GM23338 (cell line): Measurements from ENCODE around the gene RPLP2. TPM values are rescaled to one million over a fixed set of nuclear protein-coding genes. Genes with fewer than 3 reads are reported as not detected.

Experiments
- ATAC-seq: fragments of 200-7000 bp; cut with Tn5 transposase; 3 replicates; pipeline ENCODE4 v1.9.1; 2020
- DNase-seq: peaks from one replicate; pipeline ENCODE4 v3.0.0-alpha.2; 2015; ENCODE audit warnings: low spot score
- H2AFZ ChIP-seq: fragments of 200-600 bp; sonication (generic); 2 replicates; pipeline ENCODE4 v1.8.0; 2016; ENCODE audit warnings: antibody characterized with exemption, mild to moderate bottlenecking, moderate library complexity
- H3F3A ChIP-seq: fragments of 200-600 bp; sonication (generic); replicated peaks from 2 replicates; pipeline ENCODE4 v1.8.0; 2017; ENCODE audit warnings: antibody characterized with exemption, mixed run types, low read depth
- H3K27ac ChIP-seq: fragments of 200-600 bp; sonication (generic); 2 replicates; pipeline ENCODE4 v1.6.1; 2016; ENCODE audit warnings: low read depth
- H3K27me3 ChIP-seq: fragments of 200-600 bp; sonication (generic); 2 replicates; pipeline ENCODE4 v1.8.0; 2016; ENCODE audit warnings: mild to moderate bottlenecking, mixed run types, moderate library complexity; ENCODE audit not compliant: insufficient read depth
- H3K36me3 ChIP-seq: fragments of 200-600 bp; sonication (generic); 2 replicates; pipeline ENCODE4 v1.8.0; 2016; ENCODE audit warnings: mild to moderate bottlenecking; ENCODE audit not compliant: insufficient read depth
- H3K4me1 ChIP-seq: fragments of 200-600 bp; sonication (generic); 2 replicates; pipeline ENCODE4 v1.8.0; 2016; ENCODE audit warnings: mild to moderate bottlenecking, moderate library complexity; ENCODE audit not compliant: insufficient read depth
- H3K4me2 ChIP-seq: fragments of 200-600 bp; sonication (generic); 2 replicates; pipeline ENCODE4 v1.7.1; 2017; ENCODE audit warnings: mixed run types
- H3K4me3 ChIP-seq: fragments of 200-600 bp; sonication (generic); 2 replicates; pipeline ENCODE4 v1.6.1; 2016; ENCODE audit warnings: mixed run types
- H3K79me2 ChIP-seq: fragments of 200-600 bp; sonication (generic); replicated peaks from 2 replicates; pipeline ENCODE4 v1.8.0; 2017; ENCODE audit warnings: mild to moderate bottlenecking; ENCODE audit not compliant: insufficient read depth
- H3K9me2 ChIP-seq: fragments of 200-600 bp; sonication (generic); 2 replicates; pipeline ENCODE4 v1.8.0; 2017; ENCODE audit not compliant: insufficient read depth
- H4K20me1 ChIP-seq: fragments of 200-600 bp; sonication (generic); replicated peaks from 2 replicates; pipeline ENCODE4 v1.8.0; 2017; ENCODE audit warnings: mild to moderate bottlenecking; ENCODE audit not compliant: insufficient read depth
- H3K27ac Mint-ChIP-seq: 2 replicates; pipeline ENCODE4 v1.8.0; 2020; ENCODE audit warnings: inconsistent platforms, mild to moderate bottlenecking, moderate library complexity, mixed read lengths
- H3K27me3 Mint-ChIP-seq: 3 replicates; pipeline ENCODE4 v1.8.0; 2022; ENCODE audit warnings: low read depth, mild to moderate bottlenecking, moderate library complexity, mixed read lengths, inconsistent platforms; ENCODE audit not compliant: insufficient read depth, poor library complexity
- H3K36me3 Mint-ChIP-seq: 3 replicates; pipeline ENCODE4 v1.8.0; 2021; ENCODE audit warnings: low read depth, mild to moderate bottlenecking, inconsistent platforms, moderate library complexity, mixed read lengths
- H3K4me1 Mint-ChIP-seq: 3 replicates; pipeline ENCODE4 v1.8.0; 2020; ENCODE audit warnings: mild to moderate bottlenecking, inconsistent platforms, mixed read lengths
- H3K4me3 Mint-ChIP-seq: 3 replicates; pipeline ENCODE4 v1.8.0; 2021; ENCODE audit warnings: moderate library complexity, mild to moderate bottlenecking, inconsistent platforms, mixed read lengths
- H3K9me3 Mint-ChIP-seq: 3 replicates; pipeline ENCODE4 v1.8.0; 2020; ENCODE audit warnings: moderate library complexity, mild to moderate bottlenecking, inconsistent platforms, mixed read lengths
- CREB1 ChIP-seq: fragments of 250-450 bp; sonication (Bioruptor Pico); IDR thresholded peaks from 2 replicates; pipeline ENCODE4 v1.5.0; 2020; ENCODE audit warnings: low read depth, mild to moderate bottlenecking, moderate library complexity
- EZH2 ChIP-seq: fragments of 200-600 bp; sonication (generic); IDR thresholded peaks from one replicate; pipeline ENCODE4 v1.8.0; 2017; ENCODE audit warnings: antibody characterized with exemption, mild to moderate bottlenecking, low read depth; ENCODE audit not compliant: unreplicated experiment
- JUNB ChIP-seq: IDR thresholded peaks from one replicate; pipeline ENCODE4 v1.6.1; 2016; ENCODE audit warnings: antibody characterized with exemption; ENCODE audit not compliant: unreplicated experiment
- POLR2AphosphoS5 ChIP-seq: IDR thresholded peaks from 2 replicates; pipeline ENCODE4 v1.6.1; 2016; ENCODE audit warnings: antibody characterized with exemption, low read depth
- ZNF114 ChIP-seq: fragments of 250-450 bp; sonication (Bioruptor Pico); IDR thresholded peaks from 2 replicates; pipeline ENCODE4 v1.5.0; 2020; ENCODE audit warnings: mild to moderate bottlenecking, moderate library complexity
- ZNF331 ChIP-seq: fragments of 250-450 bp; sonication (Bioruptor Pico); IDR thresholded peaks from 2 replicates; pipeline ENCODE4 v1.5.0; 2020; ENCODE audit warnings: low read depth, mild to moderate bottlenecking, moderate library complexity
- polyA plus RNA-seq: library from polyadenylated mRNA; unstranded; fragments of >200 nt; fragmentation: Nextera tagmentation; extraction: Ambion mirVana; gene quantifications from 2 replicates; pipeline ENCODE4 v1.2.1, GENCODE V29; 2016
- total RNA-seq: library from RNA; depleted of rRNA; stranded (reverse); fragments of >200 nt; shearing (Covaris generic); gene quantifications from 2 replicates; pipeline ENCODE4 v1.2.3, GENCODE V29; 2014
- TF ChIP-seq, protein P1 (sequence below): IDR thresholded peaks from 2 replicates; pipeline ENCODE4 v1.6.1; 2016; ENCODE audit warnings: antibody characterized with exemption

Gene RPLP2
- total and polyA plus RNA-seq, 2 experiments from 2014 or later: 518 to 1,782 TPM

DNA sequence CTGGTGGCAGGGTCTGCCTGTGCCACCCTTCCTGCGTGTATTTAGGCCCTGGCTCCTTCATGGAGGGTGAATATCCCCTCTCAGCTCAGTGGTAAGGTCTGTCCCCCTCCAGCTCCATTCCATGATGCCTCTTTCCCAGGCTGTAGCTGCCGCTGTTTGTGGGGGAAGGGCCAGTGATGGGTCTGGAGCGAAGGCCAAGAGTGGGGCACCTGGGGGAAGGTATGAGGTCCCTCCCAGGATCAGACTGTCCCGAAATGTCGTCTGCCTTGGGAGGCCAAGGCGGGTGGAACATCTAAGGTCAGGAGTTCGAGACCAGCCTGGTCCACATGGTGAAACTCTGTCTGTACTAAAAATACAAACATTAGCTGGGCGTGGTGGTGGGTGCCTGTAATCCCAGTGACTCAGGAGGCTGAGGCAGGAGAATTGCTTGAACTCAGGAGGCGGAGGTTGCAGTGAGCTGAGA is 24.1 kb downstream of the RPLP2 start:
- DNase-seq: peak; percentile 62
- H3F3A ChIP-seq: peaks cover 24% of the 10 kb centered on the region; the same call in 1 of the 2 replicates
- no peak overlapping the region for H2AFZ ChIP-seq
- H3K4me2 ChIP-seq: peak overlapping the region; percentile 93
- peaks cover 33% of the 10 kb centered on the region for H3K4me1 Mint-ChIP-seq
- H3K27ac Mint-ChIP-seq: no peak overlapping the region
- peaks cover 27% of the 10 kb centered on the region for H3K27me3 ChIP-seq
- peak overlapping the region; percentile 73 for H3K4me3 Mint-ChIP-seq
- no peaks in the 10 kb centered on the region for H3K36me3 ChIP-seq
- ATAC-seq: no peak
- no peak for TF ChIP-seq ZNF114 (CRISPR knock-in tag)
- TF ChIP-seq, protein P1, sequence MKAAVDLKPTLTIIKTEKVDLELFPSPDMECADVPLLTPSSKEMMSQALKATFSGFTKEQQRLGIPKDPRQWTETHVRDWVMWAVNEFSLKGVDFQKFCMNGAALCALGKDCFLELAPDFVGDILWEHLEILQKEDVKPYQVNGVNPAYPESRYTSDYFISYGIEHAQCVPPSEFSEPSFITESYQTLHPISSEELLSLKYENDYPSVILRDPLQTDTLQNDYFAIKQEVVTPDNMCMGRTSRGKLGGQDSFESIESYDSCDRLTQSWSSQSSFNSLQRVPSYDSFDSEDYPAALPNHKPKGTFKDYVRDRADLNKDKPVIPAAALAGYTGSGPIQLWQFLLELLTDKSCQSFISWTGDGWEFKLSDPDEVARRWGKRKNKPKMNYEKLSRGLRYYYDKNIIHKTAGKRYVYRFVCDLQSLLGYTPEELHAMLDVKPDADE: no peak
- peaks cover 14% of the 10 kb centered on the region; the same call in 1 of the 2 replicates for H4K20me1 ChIP-seq
- H3K4me3 ChIP-seq: peak overlapping the region; percentile 89
- peaks cover 22% of the 10 kb centered on the region for H3K4me1 ChIP-seq
- no peak overlapping the region for H3K27ac ChIP-seq
- H3K9me3 Mint-ChIP-seq: no peaks in the 10 kb centered on the region
- H3K9me2 ChIP-seq: no peaks in the 10 kb centered on the region
- peaks cover 44% of the 10 kb centered on the region for H3K27me3 Mint-ChIP-seq
- H3K36me3 Mint-ChIP-seq: peaks cover 13% of the 10 kb centered on the region; the same call in 2 of the 3 replicates
- 0 out of 2 replicates have a peak, but pooled peaks cover 5% of the 10 kb centered on the region for H3K79me2 ChIP-seq

DNA sequence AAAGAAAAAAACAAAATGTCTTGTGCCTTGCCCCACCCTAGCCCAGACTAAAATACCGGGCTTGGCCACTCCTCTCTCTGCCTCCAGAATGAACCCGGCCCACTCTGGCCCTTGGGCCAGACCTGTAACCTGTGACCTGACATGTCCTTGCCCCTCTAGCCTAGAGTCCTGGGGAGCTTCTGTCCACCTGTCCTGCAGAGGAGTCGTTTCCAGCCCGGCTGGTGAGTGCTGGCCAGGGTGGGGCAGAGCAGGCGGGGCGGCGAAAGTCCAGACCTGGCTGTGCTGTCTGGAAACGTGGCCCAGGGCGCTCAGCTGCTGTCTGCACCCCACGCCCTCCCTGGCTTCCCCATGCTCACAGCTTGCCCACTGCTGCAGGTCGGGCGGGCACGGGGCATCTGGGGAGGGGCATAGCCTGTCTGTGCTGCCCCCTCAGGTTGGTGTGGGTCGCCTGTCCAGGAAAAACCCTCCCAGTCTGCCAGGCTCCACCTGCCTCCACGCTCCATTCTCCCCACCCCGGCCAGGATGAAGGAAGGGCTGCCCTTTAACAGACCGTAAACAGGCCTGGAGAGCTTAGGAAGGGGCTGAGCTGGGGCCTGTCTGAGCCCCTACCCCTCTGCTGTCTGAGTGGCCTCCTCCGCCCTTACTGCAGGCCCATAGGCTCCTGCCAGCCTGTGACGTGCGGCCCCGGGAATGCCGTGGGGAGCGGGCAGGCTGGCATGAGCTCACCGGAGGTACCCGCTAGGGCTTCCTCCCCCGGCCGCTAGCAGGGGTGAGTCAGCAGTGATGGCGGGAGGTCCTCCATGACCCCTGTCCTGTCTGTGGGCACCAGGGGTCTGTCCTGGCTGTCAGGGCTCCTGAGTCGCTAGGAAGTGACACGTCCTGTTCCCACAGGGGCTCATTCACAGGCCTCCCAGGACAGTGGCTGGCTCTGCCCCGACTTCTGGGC is 24.9 kb downstream of the RPLP2 start:
- H2AFZ ChIP-seq: no peak overlapping the region
- H3K9me3 Mint-ChIP-seq: no peaks in the 10 kb centered on the region
- peak; percentile 27; the same call in 1 of the 2 replicates for TF ChIP-seq POLR2AphosphoS5
- TF ChIP-seq CREB1: no peak
- H3K79me2 ChIP-seq: 0 out of 2 replicates have a peak, but pooled peaks cover 5% of the 10 kb centered on the region
- DNase-seq (no peak), ATAC-seq (no peak)
- H3K4me2 ChIP-seq: peak overlapping the region; percentile 93
- H3K27me3 Mint-ChIP-seq: peaks cover 41% of the 10 kb centered on the region
- peaks cover 22% of the 10 kb centered on the region for H3K27me3 ChIP-seq
- no peak overlapping the region for H3K27ac ChIP-seq
- no peak overlapping the region for H3K27ac Mint-ChIP-seq
- H3K36me3 ChIP-seq: peaks cover 3% of the 10 kb centered on the region; the same call in 1 of the 2 replicates
- H3K4me1 ChIP-seq: peaks cover 14% of the 10 kb centered on the region
- H3K9me2 ChIP-seq: no peaks in the 10 kb centered on the region
- peaks cover 23% of the 10 kb centered on the region for H3F3A ChIP-seq
- H4K20me1 ChIP-seq: peaks cover 16% of the 10 kb centered on the region; the same call in 1 of the 2 replicates
- H3K36me3 Mint-ChIP-seq: peaks cover 20% of the 10 kb centered on the region; the same call in 2 of the 3 replicates
- H3K4me3 ChIP-seq: peak overlapping the region; percentile 89; the same call in 1 of the 2 replicates
- H3K4me1 Mint-ChIP-seq: peaks cover 26% of the 10 kb centered on the region
- peak overlapping the region; percentile 73; the same call in 2 of the 3 replicates for H3K4me3 Mint-ChIP-seq

DNA sequence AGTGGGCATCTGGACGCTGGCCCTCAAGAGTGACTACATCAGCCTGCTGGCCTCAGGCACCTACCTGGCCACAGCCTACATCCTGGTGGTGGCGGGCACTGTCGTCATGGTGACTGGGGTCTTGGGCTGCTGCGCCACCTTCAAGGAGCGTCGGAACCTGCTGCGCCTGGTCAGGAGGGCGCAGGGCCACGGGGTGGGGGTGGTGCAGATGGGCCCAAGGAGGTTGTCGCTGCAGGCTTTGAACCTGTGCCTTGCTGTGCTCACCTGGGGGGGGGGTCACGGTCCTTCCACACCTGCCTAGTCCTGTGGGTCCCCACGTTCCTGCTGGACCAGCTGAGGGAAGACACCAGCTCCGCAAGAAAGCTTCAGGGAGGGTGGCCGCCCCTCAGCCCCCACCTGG is 26.5 kb downstream of the RPLP2 start:
- no peak overlapping the region for H3K27ac ChIP-seq
- peaks cover 33% of the 10 kb centered on the region for H3F3A ChIP-seq
- H3K36me3 Mint-ChIP-seq: peaks cover 36% of the 10 kb centered on the region
- no peak overlapping the region for H3K27ac Mint-ChIP-seq
- H3K9me3 Mint-ChIP-seq: no peaks in the 10 kb centered on the region
- peaks cover 11% of the 10 kb centered on the region for H3K27me3 ChIP-seq
- peaks cover 21% of the 10 kb centered on the region for H3K4me1 ChIP-seq
- no peak overlapping the region for H3K4me2 ChIP-seq
- H2AFZ ChIP-seq: no peak overlapping the region
- ATAC-seq: no peak
- peaks cover 13% of the 10 kb centered on the region for H3K79me2 ChIP-seq
- H3K36me3 ChIP-seq: peaks cover 6% of the 10 kb centered on the region; the same call in 1 of the 2 replicates
- no peaks in the 10 kb centered on the region for H3K9me2 ChIP-seq
- no peak overlapping the region for H3K4me3 ChIP-seq
- H3K4me3 Mint-ChIP-seq: no peak overlapping the region
- no peak for DNase-seq
- peaks cover 35% of the 10 kb centered on the region for H3K4me1 Mint-ChIP-seq
- peaks cover 39% of the 10 kb centered on the region for H3K27me3 Mint-ChIP-seq
- H4K20me1 ChIP-seq: peaks cover 30% of the 10 kb centered on the region
- TF ChIP-seq JUNB (no peak), ZNF331 (CRISPR knock-in tag) (no peak), CREB1 (no peak), EZH2 (no peak), ZNF114 (CRISPR knock-in tag) (no peak)
